H9 (cell line): ENCODE data around the gene NUP43. TPM values are rescaled to one million over a fixed set of nuclear protein-coding genes. Genes with fewer than 3 reads are reported as not detected.

Source experiments
- DNase-seq: peaks from one replicate; pipeline ENCODE4 v3.0.0-alpha.2; 2017
- H2AFZ ChIP-seq: one replicate; pipeline ENCODE4 v1.6.1; 2013; ENCODE audit warnings: mild to moderate bottlenecking, low read length, control low read depth, moderate library complexity
- H2AK5ac ChIP-seq: 2 replicates; pipeline ENCODE4 v1.6.1; 2013; ENCODE audit warnings: low read length, control low read depth, mixed read lengths; ENCODE audit not compliant: insufficient read length
- H2BK120ac ChIP-seq: one replicate; pipeline ENCODE4 v1.6.1; 2013; ENCODE audit warnings: low read depth, mild to moderate bottlenecking, low read length, control low read depth, inconsistent platforms; ENCODE audit not compliant: poor library complexity, severe bottlenecking
- H2BK12ac ChIP-seq: 2 replicates; pipeline ENCODE4 v1.6.1; 2013; ENCODE audit warnings: low read length, control low read depth, mixed read lengths, low read depth; ENCODE audit not compliant: insufficient read length
- H2BK15ac ChIP-seq: 2 replicates; pipeline ENCODE4 v1.6.1; 2013; ENCODE audit warnings: low read depth, low read length, control low read depth
- H2BK20ac ChIP-seq: one replicate; pipeline ENCODE4 v1.6.1; 2013; ENCODE audit warnings: low read depth, mild to moderate bottlenecking, low read length, control low read depth, inconsistent platforms; ENCODE audit not compliant: poor library complexity, severe bottlenecking
- H2BK5ac ChIP-seq: 2 replicates; pipeline ENCODE4 v1.6.1; 2013; ENCODE audit warnings: low read length, control low read depth, mixed read lengths; ENCODE audit not compliant: insufficient read length
- H3K14ac ChIP-seq: 2 replicates; pipeline ENCODE4 v1.6.1; 2013; ENCODE audit warnings: low read length, control low read depth; ENCODE audit not compliant: insufficient read depth
- H3K18ac ChIP-seq: 2 replicates; pipeline ENCODE4 v1.6.1; 2013; ENCODE audit warnings: low read depth, mild to moderate bottlenecking, mixed read lengths, low read length, control low read depth; ENCODE audit not compliant: insufficient read length
- H3K23ac ChIP-seq: 2 replicates; pipeline ENCODE4 v1.6.1; 2013; ENCODE audit warnings: low read length, control low read depth, mixed read lengths, low read depth; ENCODE audit not compliant: insufficient read length
- H3K23me2 ChIP-seq: 2 replicates; pipeline ENCODE4 v1.6.1; 2013; ENCODE audit warnings: low read depth, mild to moderate bottlenecking, mixed read lengths, low read length, control low read depth; ENCODE audit not compliant: insufficient read length, poor library complexity, severe bottlenecking
- H3K27ac ChIP-seq: 2 replicates; pipeline ENCODE4 v1.5.1; 2013; ENCODE audit warnings: low read length, control low read depth, mixed read lengths, low read depth; ENCODE audit not compliant: insufficient read length
- H3K27me3 ChIP-seq: 2 replicates; pipeline ENCODE4 v1.6.1; 2013; ENCODE audit warnings: low read length, control low read depth, inconsistent platforms; ENCODE audit not compliant: insufficient read depth
- H3K4ac ChIP-seq: 2 replicates; pipeline ENCODE4 v1.6.1; 2013; ENCODE audit warnings: low read depth, mild to moderate bottlenecking, control low read depth, inconsistent platforms, low read length, moderate library complexity
- H3K4me1 ChIP-seq: 2 replicates; pipeline ENCODE4 v1.6.1; 2013; ENCODE audit warnings: low read length, control low read depth, inconsistent platforms; ENCODE audit not compliant: insufficient read depth
- H3K4me2 ChIP-seq: 2 replicates; pipeline ENCODE4 v1.6.1; 2013; ENCODE audit warnings: low read length, control low read depth, mixed read lengths; ENCODE audit not compliant: insufficient read length, insufficient read depth
- H3K56ac ChIP-seq: 2 replicates; pipeline ENCODE4 v1.6.1; 2013; ENCODE audit warnings: low read depth, mild to moderate bottlenecking, mixed read lengths, low read length, control low read depth; ENCODE audit not compliant: insufficient read length
- H3K79me1 ChIP-seq: 2 replicates; pipeline ENCODE4 v1.6.1; 2013; ENCODE audit warnings: low read depth, mild to moderate bottlenecking, moderate library complexity, low read length, control low read depth, inconsistent platforms; ENCODE audit not compliant: insufficient read depth, poor library complexity, severe bottlenecking
- H3K79me2 ChIP-seq: 2 replicates; pipeline ENCODE4 v1.6.1; 2013; ENCODE audit warnings: low read length, control low read depth, inconsistent platforms; ENCODE audit not compliant: insufficient read depth
- H3K9ac ChIP-seq: 2 replicates; pipeline ENCODE4 v1.6.1; 2013; ENCODE audit warnings: low read length, control low read depth, mixed read lengths; ENCODE audit not compliant: insufficient read length; ENCODE audit errors: extremely low read depth
- H3K9me3 ChIP-seq: one replicate; pipeline ENCODE4 v1.6.1; 2013; ENCODE audit warnings: low read depth, low read length, inconsistent platforms; ENCODE audit not compliant: control insufficient read depth
- H3T11ph ChIP-seq: one replicate; pipeline ENCODE4 v1.6.1; 2013; ENCODE audit warnings: mild to moderate bottlenecking, low read length, control low read depth, inconsistent platforms
- H4K20me1 ChIP-seq: one replicate; pipeline ENCODE4 v1.6.1; 2013; ENCODE audit not compliant: control insufficient read depth, insufficient read length, insufficient read depth
- H4K5ac ChIP-seq: 2 replicates; pipeline ENCODE4 v1.6.1; 2013; ENCODE audit warnings: low read depth, mild to moderate bottlenecking, mixed read lengths, low read length, control low read depth; ENCODE audit not compliant: insufficient read length
- H4K8ac ChIP-seq: replicated peaks from 2 replicates; pipeline ENCODE4 v1.6.1; 2013; ENCODE audit warnings: low read length, control low read depth, mixed read lengths, low read depth; ENCODE audit not compliant: insufficient read length
- H4K91ac ChIP-seq: 2 replicates; pipeline ENCODE4 v1.6.1; 2013; ENCODE audit warnings: low read depth, mild to moderate bottlenecking, moderate library complexity, mixed read lengths, low read length, control low read depth; ENCODE audit not compliant: insufficient read length
- H3K27ac Mint-ChIP-seq, 3 experiments: 2 replicates in 2 of 3; 3 replicates in 1 of 3; pipeline ENCODE4 v1.8.0; 2020 to 2021; ENCODE audit warnings: mixed read lengths in 3 of 3, mild to moderate bottlenecking in 1 of 3, moderate library complexity in 1 of 3
- H3K27me3 Mint-ChIP-seq: 2 replicates; pipeline ENCODE4 v1.8.0; 2021; ENCODE audit warnings: low read depth, mild to moderate bottlenecking, moderate library complexity, mixed read lengths
- H3K36me3 Mint-ChIP-seq, 3 experiments: 2 replicates in 2 of 3; 3 replicates in 1 of 3; pipeline ENCODE4 v1.8.0; 2020 to 2021; ENCODE audit warnings: low read depth in 3 of 3, mixed read lengths in 3 of 3; ENCODE audit not compliant: insufficient read depth in 1 of 3
- H3K4me1 Mint-ChIP-seq, 2 experiments: 2 replicates each; pipeline ENCODE4 v1.8.0; 2020; ENCODE audit warnings: mixed read lengths in 2 of 2
- H3K4me3 Mint-ChIP-seq, 2 experiments: 2 replicates in 1 of 2; 3 replicates in 1 of 2; pipeline ENCODE4 v1.8.0; 2020 to 2021; ENCODE audit warnings: mild to moderate bottlenecking in 2 of 2, mixed read lengths in 2 of 2, moderate library complexity in 1 of 2
- H3K9me3 Mint-ChIP-seq, 2 experiments: 2 replicates in 1 of 2; 3 replicates in 1 of 2; pipeline ENCODE4 v1.8.0; 2020; ENCODE audit warnings: mild to moderate bottlenecking in 2 of 2, mixed read lengths in 2 of 2, moderate library complexity in 1 of 2
- CTCF ChIP-seq: fragments of 200-600 bp; sonication (generic); conservative IDR thresholded peaks from 3 replicates; pipeline ENCODE4 v1.8.0; 2021; ENCODE audit warnings: antibody characterized with exemption, mild to moderate bottlenecking
- WGBS: extraction: QIAGEN DNeasy Blood & Tissue Kit; methylation state at CpG from one replicate; pipeline ENCODE4 v1.1.7; 2013; ENCODE audit warnings: missing lambda C conversion rate, low lambda C conversion rate, mixed read lengths; ENCODE audit not compliant: insufficient read length; ENCODE audit errors: extremely low coverage; 5-methylcytosine and 5-hydroxymethylcytosine counted together
- total RNA-seq: library from RNA; stranded (reverse); gene quantifications from 2 replicates; pipeline ENCODE4 v1.2.1, GENCODE V29; 2021

Gene NUP43
- total RNA-seq, 1 experiment from 2014 or later, result 92.1 TPM

GRCh38 chr6:149777624-149778023, 31.3 kb upstream of the NUP43 start:
- no CpG with 5 or more reads among the region's 1 CpG for WGBS
- no peak overlapping the region for H2BK15ac ChIP-seq

More at GRCh38 chr6:149777624-149778023, 31.3 kb upstream of the NUP43 start:
- H3K4me1 ChIP-seq, result no peaks in the 10 kb centered on the region
- H3K4me1 Mint-ChIP-seq, result no peaks in the 10 kb centered on the region
- no peak overlapping the region for H3K14ac ChIP-seq
- H3K9me3 ChIP-seq, result no peaks in the 10 kb centered on the region
- no peak overlapping the region for H3K23ac ChIP-seq
- 0 out of 7 replicates have a peak overlapping the region, but pooled peaks of 1 of the 3 experiments have one; percentile 18 for H3K27ac Mint-ChIP-seq
- no peak overlapping the region for H3K56ac ChIP-seq
- H3K79me1 ChIP-seq, result no peaks in the 10 kb centered on the region
- no peak overlapping the region for H3K4me2 ChIP-seq
- peaks cover 9 to 48% (median 18%) of the 10 kb centered on the region in 3 experiments for H3K36me3 Mint-ChIP-seq
- no peaks in the 10 kb centered on the region for H3K23me2 ChIP-seq
- H4K8ac ChIP-seq, result no peak overlapping the region
- no peak overlapping the region for H2BK20ac ChIP-seq
- no peak overlapping the region for H2BK120ac ChIP-seq
- no peaks in the 10 kb centered on the region for H3K9me3 Mint-ChIP-seq
- no peaks in the 10 kb centered on the region for H4K20me1 ChIP-seq
- no peak for TF ChIP-seq CTCF
- no peak overlapping the region for H2AFZ ChIP-seq
- no peaks in the 10 kb centered on the region for H3K79me2 ChIP-seq
- no peak overlapping the region for H3K18ac ChIP-seq
- H3K9ac ChIP-seq, result no peak overlapping the region
- no peak overlapping the region for H2BK12ac ChIP-seq
- H3K4me3 Mint-ChIP-seq, result no peak overlapping the region
- no peak overlapping the region for H3T11ph ChIP-seq
- H3K27me3 Mint-ChIP-seq, result no peaks in the 10 kb centered on the region
- H2BK5ac ChIP-seq, result no peak overlapping the region
- H3K27me3 ChIP-seq, result no peaks in the 10 kb centered on the region
- no peak overlapping the region for H4K5ac ChIP-seq
- DNase-seq, result no peak
- H4K91ac ChIP-seq, result no peak overlapping the region
- H2AK5ac ChIP-seq, result no peak overlapping the region
- H3K4ac ChIP-seq, result no peak overlapping the region
- no peak overlapping the region for H3K27ac ChIP-seq
